ENCODE data around the gene MTAP. TPM values are rescaled to one million over a fixed set of nuclear protein-coding genes. Genes with fewer than 3 reads are reported as not detected.

MTAP gene
- total RNA-seq, 1 experiment from 2014 or later: 139 TPM

DNA sequence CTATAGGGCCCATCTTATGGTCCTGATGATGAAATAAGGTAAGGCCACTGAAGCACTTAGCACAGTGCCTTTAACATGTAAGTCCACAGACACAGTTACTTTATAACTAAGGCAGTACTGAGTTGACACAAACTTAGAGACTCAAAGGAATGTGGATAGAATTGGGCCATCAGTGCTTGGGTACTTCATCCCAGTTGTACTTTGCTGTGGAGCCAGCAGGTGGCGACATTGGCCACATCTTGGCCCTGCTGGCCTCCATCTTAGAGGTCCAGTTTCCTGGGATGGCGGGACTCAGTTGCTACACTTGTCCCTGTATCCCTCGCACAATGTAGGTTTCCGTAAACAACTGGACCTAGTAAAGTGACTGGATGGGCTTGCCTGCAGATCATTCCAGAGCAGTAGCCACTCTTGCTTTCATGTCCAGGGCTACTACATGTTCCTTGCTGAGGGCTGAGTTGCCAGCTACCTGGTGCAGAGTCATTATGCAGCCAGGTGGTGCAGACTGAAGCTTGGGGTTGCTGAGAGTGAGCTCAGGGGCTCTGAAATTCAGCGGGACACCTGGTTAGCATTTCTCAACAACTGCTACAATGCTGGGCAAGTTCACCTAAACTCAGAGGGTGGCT lies 10.6 kb downstream of the MTAP start:
- TF ChIP-seq, protein P1, sequence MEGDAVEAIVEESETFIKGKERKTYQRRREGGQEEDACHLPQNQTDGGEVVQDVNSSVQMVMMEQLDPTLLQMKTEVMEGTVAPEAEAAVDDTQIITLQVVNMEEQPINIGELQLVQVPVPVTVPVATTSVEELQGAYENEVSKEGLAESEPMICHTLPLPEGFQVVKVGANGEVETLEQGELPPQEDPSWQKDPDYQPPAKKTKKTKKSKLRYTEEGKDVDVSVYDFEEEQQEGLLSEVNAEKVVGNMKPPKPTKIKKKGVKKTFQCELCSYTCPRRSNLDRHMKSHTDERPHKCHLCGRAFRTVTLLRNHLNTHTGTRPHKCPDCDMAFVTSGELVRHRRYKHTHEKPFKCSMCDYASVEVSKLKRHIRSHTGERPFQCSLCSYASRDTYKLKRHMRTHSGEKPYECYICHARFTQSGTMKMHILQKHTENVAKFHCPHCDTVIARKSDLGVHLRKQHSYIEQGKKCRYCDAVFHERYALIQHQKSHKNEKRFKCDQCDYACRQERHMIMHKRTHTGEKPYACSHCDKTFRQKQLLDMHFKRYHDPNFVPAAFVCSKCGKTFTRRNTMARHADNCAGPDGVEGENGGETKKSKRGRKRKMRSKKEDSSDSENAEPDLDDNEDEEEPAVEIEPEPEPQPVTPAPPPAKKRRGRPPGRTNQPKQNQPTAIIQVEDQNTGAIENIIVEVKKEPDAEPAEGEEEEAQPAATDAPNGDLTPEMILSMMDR (IDR thresholded peaks at IDR 0.05; ENCODE audit: unreplicated experiment): peak; percentile 72
- Mint-ChIP-seq H3K4me3 (ENCODE audit: low read depth, unreplicated experiment) (no peak overlapping the region), H3K9me3 (ENCODE audit: low read depth, unreplicated experiment) (no peaks in the 10 kb centered on the region), H3K4me1 (ENCODE audit: low read depth, unreplicated experiment) (peaks cover 41% of the 10 kb centered on the region), H3K27me3 (ENCODE audit: unreplicated experiment) (no peaks in the 10 kb centered on the region), H3K27ac (ENCODE audit: unreplicated experiment) (peak overlapping the region; percentile 23), H3K36me3 (ENCODE audit: insufficient read depth, unreplicated experiment) (peaks cover 59% of the 10 kb centered on the region)
- DNase-seq: peak; percentile 77
- CTCF ChIA-PET: interaction anchor here (1.0 to 2.3 kb wide), 4 partner anchors 23 to 431 kb away, joined by 3 to 12 read pairs (median 8); partner anchors contain the start of gene CDKN2B
- intact Hi-C loops (cut with micrococcal nuclease; ENCODE audit: unreplicated experiment): loop anchor here (1.0 to 10.0 kb wide), 8 partner anchors 159 to 639 kb away; no protein-coding TSS in a partner anchor
- no TSS peak for BruUV-seq (replicated peaks)

DNA sequence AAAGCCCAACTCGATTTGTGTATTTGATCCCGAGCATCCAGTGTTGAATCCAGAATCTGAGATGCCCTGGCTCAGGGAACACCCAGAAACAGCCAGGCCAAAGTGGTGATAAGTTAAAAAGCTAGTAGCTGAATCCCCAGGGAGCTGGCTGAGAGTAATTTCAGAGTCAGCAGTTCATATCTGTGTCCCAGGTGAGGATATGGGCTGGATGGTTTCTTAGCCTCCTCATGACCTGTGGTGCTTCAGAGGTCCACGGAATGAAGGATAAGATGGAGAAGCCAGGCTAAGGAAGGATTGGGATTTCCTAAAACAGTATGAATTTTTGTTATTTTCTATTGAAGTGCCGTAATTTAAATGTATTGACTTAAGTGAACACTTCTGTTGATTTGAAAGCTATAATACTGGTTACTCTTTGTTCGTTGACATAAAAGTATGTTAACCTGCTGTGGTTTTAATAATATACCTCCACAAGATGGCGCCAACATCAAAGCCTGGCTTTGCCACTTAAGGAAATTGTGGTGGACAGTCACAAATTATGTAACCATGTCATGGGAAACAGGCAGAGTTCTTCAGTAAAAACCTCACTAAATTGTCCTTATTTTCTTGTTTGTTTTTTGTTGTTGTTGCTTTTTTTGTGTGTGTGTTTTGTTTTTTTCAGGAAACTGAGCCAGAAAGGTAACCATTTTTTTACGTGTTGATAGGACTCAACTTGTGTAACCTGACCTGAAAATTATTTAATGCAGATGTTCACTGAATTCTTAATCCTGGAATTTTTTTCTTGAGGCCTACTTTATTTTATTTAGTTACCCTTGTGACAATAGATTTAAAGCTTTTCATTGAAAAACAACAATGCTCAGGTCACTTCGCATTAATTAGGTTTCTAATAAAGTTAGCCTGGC lies 11.4 kb downstream of the MTAP start:
- no TSS peak for BruUV-seq (replicated peaks)
- H3K4me1 Mint-ChIP-seq (ENCODE audit: low read depth, unreplicated experiment): peaks cover 37% of the 10 kb centered on the region
- no peak overlapping the region for H3K4me3 Mint-ChIP-seq (ENCODE audit: low read depth, unreplicated experiment)
- TF ChIP-seq, protein P1 (IDR thresholded peaks at IDR 0.05; ENCODE audit: unreplicated experiment): peak; percentile 51
- peaks cover 58% of the 10 kb centered on the region for H3K36me3 Mint-ChIP-seq (ENCODE audit: insufficient read depth, unreplicated experiment)
- H3K27me3 Mint-ChIP-seq (ENCODE audit: unreplicated experiment): no peaks in the 10 kb centered on the region
- H3K9me3 Mint-ChIP-seq (ENCODE audit: low read depth, unreplicated experiment): no peaks in the 10 kb centered on the region
- CTCF ChIA-PET: interaction anchor here (0.8 to 2.3 kb wide), 5 partner anchors 22 to 431 kb away, joined by 3 to 12 read pairs (median 7); partner anchors contain the start of gene CDKN2B
- H3K27ac Mint-ChIP-seq (ENCODE audit: unreplicated experiment): no peak overlapping the region
- DNase-seq: peak; percentile 55
- intact Hi-C loops (cut with micrococcal nuclease; ENCODE audit: unreplicated experiment): loop anchor here (1.0 to 10.0 kb wide), 9 partner anchors 158 to 638 kb away; no protein-coding TSS in a partner anchor

DNA sequence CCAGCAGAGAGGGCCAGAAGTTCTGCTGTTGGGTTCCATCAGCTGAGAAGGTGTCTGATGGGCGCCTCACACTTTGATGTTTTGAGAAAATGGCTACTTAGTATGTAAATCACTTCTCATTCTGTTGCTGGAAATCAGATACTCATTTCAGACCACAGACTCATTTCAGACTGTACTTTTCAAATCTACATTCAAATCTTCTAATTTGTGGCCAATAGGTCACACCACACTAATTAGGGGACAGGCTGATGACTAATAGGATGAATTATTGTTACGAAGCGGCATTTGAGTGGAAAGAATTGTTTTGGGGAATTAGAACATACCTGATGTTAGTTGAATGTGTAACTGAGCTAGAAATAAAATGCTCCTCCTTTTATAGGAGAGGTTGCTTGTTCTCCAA lies 13.2 kb downstream of the MTAP start:
- no peak for DNase-seq
- Mint-ChIP-seq H3K27ac (ENCODE audit: unreplicated experiment) (no peak overlapping the region), H3K36me3 (ENCODE audit: insufficient read depth, unreplicated experiment) (peaks cover 56% of the 10 kb centered on the region), H3K4me3 (ENCODE audit: low read depth, unreplicated experiment) (no peak overlapping the region), H3K27me3 (ENCODE audit: unreplicated experiment) (no peaks in the 10 kb centered on the region), H3K9me3 (ENCODE audit: low read depth, unreplicated experiment) (no peaks in the 10 kb centered on the region), H3K4me1 (ENCODE audit: low read depth, unreplicated experiment) (peaks cover 21% of the 10 kb centered on the region)
- no TSS peak for BruUV-seq (replicated peaks)
- TF ChIP-seq, protein P1 (IDR thresholded peaks at IDR 0.05; ENCODE audit: unreplicated experiment): no peak
- intact Hi-C loops (cut with micrococcal nuclease; ENCODE audit: unreplicated experiment): loop anchor here (10.0 kb wide), 1 partner anchor 289 kb away; no protein-coding TSS in a partner anchor
- CTCF ChIA-PET: no interaction called here

DNA sequence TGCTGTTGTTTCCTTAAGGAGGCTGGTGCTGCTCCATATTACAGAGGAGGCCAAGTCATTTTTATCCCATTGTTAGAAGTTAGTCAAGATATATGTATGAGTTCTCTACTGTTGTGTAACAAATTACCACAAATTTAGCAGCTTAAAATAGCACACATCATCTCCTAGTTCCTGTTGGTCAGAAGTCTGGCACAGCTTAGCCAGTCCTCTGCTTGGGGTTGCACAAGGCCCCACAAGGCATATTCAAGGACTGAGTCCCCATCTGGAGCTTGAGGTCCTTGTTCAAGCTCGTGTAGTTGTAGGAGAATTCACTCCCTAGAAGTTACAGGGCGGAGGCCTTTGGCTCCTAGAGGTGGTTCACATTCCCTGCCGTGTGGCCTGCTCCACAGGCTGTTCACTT lies 14.7 kb downstream of the MTAP start:
- Mint-ChIP-seq H3K9me3 (ENCODE audit: low read depth, unreplicated experiment) (peaks cover 4% of the 10 kb centered on the region), H3K27ac (ENCODE audit: unreplicated experiment) (no peak overlapping the region), H3K36me3 (ENCODE audit: insufficient read depth, unreplicated experiment) (peaks cover 55% of the 10 kb centered on the region), H3K4me1 (ENCODE audit: low read depth, unreplicated experiment) (peaks cover 16% of the 10 kb centered on the region), H3K27me3 (ENCODE audit: unreplicated experiment) (no peaks in the 10 kb centered on the region), H3K4me3 (ENCODE audit: low read depth, unreplicated experiment) (no peak overlapping the region)
- TF ChIP-seq, protein P1 (IDR thresholded peaks at IDR 0.05; ENCODE audit: unreplicated experiment): no peak
- intact Hi-C loops (cut with micrococcal nuclease; ENCODE audit: unreplicated experiment): loop anchor here (10.0 kb wide), 1 partner anchor 288 kb away; no protein-coding TSS in a partner anchor
- CTCF ChIA-PET: no interaction called here
- BruUV-seq (replicated peaks): no TSS peak
- no peak for DNase-seq
